ENCODE data around the gene SARM1.

DNA sequence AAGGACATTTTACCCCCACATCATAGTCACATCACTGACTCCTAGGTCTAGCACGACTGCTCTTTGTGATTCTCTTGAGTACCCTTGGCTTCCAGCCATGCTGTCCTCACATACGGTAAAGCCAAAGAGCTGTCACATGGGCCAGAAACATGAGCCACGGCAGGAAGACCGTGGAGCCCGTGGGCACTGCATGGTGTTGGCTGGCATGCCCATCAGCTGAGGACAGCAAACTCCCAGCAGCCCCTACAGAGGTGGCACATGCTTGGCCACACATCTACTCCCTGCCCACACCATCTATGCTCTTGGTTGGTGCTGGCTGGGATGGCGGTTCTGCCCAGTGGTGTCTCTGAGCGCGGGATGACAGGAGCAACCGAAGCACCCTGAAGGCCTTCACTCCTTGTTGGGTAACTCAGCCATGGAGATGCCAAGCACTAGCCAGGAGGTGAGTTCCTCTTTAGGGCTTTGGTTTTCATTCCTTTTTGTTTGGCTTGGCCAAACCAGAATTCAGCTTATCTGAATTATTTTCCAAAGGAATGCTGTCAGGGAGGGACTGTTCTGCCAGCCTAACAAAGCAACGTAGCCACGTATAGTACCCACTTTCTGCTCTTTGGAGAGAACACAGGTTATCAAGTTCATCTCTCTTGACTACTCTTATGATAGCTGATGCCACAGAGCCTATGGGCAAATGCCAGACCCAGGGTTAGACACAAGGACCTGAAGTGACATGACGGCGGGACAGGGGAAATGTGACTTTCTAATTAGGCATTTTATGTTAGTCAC lies 25.9 kb upstream of the SARM1 start:
- TF ChIP-seq EGR1 (IDR thresholded peaks at IDR 0.05) = no peak
- no peak for TF ChIP-seq RAD21 (IDR thresholded peaks at IDR 0.05; ENCODE audit: low read depth)
- no peak for TF ChIP-seq TEAD4 (IDR thresholded peaks at IDR 0.05)
- TF ChIP-seq CEBPB (IDR thresholded peaks at IDR 0.05) = no peak
- no peak for TF ChIP-seq EP300 (IDR thresholded peaks at IDR 0.05; ENCODE audit: borderline replicate concordance)
- TF ChIP-seq TCF12 (IDR thresholded peaks at IDR 0.05; ENCODE audit: low read depth) = no peak
- TF ChIP-seq, protein P1, sequence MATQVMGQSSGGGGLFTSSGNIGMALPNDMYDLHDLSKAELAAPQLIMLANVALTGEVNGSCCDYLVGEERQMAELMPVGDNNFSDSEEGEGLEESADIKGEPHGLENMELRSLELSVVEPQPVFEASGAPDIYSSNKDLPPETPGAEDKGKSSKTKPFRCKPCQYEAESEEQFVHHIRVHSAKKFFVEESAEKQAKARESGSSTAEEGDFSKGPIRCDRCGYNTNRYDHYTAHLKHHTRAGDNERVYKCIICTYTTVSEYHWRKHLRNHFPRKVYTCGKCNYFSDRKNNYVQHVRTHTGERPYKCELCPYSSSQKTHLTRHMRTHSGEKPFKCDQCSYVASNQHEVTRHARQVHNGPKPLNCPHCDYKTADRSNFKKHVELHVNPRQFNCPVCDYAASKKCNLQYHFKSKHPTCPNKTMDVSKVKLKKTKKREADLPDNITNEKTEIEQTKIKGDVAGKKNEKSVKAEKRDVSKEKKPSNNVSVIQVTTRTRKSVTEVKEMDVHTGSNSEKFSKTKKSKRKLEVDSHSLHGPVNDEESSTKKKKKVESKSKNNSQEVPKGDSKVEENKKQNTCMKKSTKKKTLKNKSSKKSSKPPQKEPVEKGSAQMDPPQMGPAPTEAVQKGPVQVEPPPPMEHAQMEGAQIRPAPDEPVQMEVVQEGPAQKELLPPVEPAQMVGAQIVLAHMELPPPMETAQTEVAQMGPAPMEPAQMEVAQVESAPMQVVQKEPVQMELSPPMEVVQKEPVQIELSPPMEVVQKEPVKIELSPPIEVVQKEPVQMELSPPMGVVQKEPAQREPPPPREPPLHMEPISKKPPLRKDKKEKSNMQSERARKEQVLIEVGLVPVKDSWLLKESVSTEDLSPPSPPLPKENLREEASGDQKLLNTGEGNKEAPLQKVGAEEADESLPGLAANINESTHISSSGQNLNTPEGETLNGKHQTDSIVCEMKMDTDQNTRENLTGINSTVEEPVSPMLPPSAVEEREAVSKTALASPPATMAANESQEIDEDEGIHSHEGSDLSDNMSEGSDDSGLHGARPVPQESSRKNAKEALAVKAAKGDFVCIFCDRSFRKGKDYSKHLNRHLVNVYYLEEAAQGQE (IDR thresholded peaks at IDR 0.05; ENCODE audit: low read depth) = no peak
- no peak for TF ChIP-seq CREB1 (IDR thresholded peaks at IDR 0.05; ENCODE audit: low read depth)
- no peak for TF ChIP-seq YY1 (IDR thresholded peaks at IDR 0.05; ENCODE audit: low read depth)
- TF ChIP-seq, protein P2, sequence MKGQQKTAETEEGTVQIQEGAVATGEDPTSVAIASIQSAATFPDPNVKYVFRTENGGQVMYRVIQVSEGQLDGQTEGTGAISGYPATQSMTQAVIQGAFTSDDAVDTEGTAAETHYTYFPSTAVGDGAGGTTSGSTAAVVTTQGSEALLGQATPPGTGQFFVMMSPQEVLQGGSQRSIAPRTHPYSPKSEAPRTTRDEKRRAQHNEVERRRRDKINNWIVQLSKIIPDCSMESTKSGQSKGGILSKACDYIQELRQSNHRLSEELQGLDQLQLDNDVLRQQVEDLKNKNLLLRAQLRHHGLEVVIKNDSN (IDR thresholded peaks at IDR 0.05) = peak; percentile 39
- TF ChIP-seq, protein P3, sequence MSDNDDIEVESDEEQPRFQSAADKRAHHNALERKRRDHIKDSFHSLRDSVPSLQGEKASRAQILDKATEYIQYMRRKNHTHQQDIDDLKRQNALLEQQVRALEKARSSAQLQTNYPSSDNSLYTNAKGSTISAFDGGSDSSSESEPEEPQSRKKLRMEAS (IDR thresholded peaks at IDR 0.05) = no peak
- TF ChIP-seq FOXM1 (IDR thresholded peaks at IDR 0.05; ENCODE audit: borderline replicate concordance, low read depth) = no peak
